GM18951 (cell line): ENCODE data around the gene ZNF423.

Source experiments
- POLR2A ChIP-seq: IDR thresholded peaks from 4 replicates; pipeline ENCODE4 v1.6.1; 2011; ENCODE audit warnings: mild to moderate bottlenecking; ENCODE audit not compliant: insufficient read length, insufficient read depth; ENCODE audit errors: extremely low read depth
- in situ Hi-C: fragments of 300-500 bp; cut with MboI; formaldehyde crosslinking; loops from one replicate; pipeline ENCODE4 v1.12.0; 2022; ENCODE audit warnings: low sequenced_read_pairs, mixed read lengths, inconsistent platforms; ENCODE audit not compliant: unreplicated experiment

Gene ZNF423

GRCh38 chr16:49767998-49768397 lies 87.9 kb downstream of the ZNF423 start:
- in situ Hi-C loops: no loop called here
- no peak for TF ChIP-seq POLR2A

- in situ Hi-C loops: no loop called here
- no peak for TF ChIP-seq POLR2A
Observed at GRCh38 chr16:49767414-49767813, 88.5 kb downstream of the ZNF423 start.

GRCh38 chr16:49766225-49766624 lies 89.7 kb downstream of the ZNF423 start:
- no peak for TF ChIP-seq POLR2A
- in situ Hi-C loops: no loop called here

GRCh38 chr16:49763826-49764225 lies 92.1 kb downstream of the ZNF423 start:
- no peak for TF ChIP-seq POLR2A

GRCh38 chr16:49760815-49761214 lies 95.1 kb downstream of the ZNF423 start:
- TF ChIP-seq POLR2A: no peak
- in situ Hi-C loops: no loop called here

More at GRCh38 chr16:49763826-49764225, 92.1 kb downstream of the ZNF423 start:
- in situ Hi-C loops: no loop called here

GRCh38 chr16:49757559-49758069 lies 98.3 kb downstream of the ZNF423 start:
- TF ChIP-seq POLR2A: no peak
- in situ Hi-C loops: no loop called here

GRCh38 chr16:49756775-49757558 lies 98.9 kb downstream of the ZNF423 start:
- no peak for TF ChIP-seq POLR2A
- in situ Hi-C loops: no loop called here

GRCh38 chr16:49755716-49756505 lies 100.0 kb downstream of the ZNF423 start:
- in situ Hi-C loops: no loop called here

GRCh38 chr16:49755313-49755620 lies 100.6 kb downstream of the ZNF423 start:
- in situ Hi-C loops: no loop called here
- no peak for TF ChIP-seq POLR2A

More at GRCh38 chr16:49755716-49756505, 100.0 kb downstream of the ZNF423 start:
- no peak for TF ChIP-seq POLR2A

- in situ Hi-C loops: no loop called here
- TF ChIP-seq POLR2A: no peak
Observed at GRCh38 chr16:49754495-49755312, 101.2 kb downstream of the ZNF423 start.

GRCh38 chr16:49750341-49751000 lies 105.4 kb downstream of the ZNF423 start:
- no peak for TF ChIP-seq POLR2A

GRCh38 chr16:49749816-49750215 lies 106.1 kb downstream of the ZNF423 start:
- no peak for TF ChIP-seq POLR2A
- in situ Hi-C loops: no loop called here

More at GRCh38 chr16:49750341-49751000, 105.4 kb downstream of the ZNF423 start:
- in situ Hi-C loops: no loop called here

GRCh38 chr16:49748322-49748721 lies 107.6 kb downstream of the ZNF423 start:
- TF ChIP-seq POLR2A: no peak
- in situ Hi-C loops: no loop called here

- TF ChIP-seq POLR2A: no peak
- in situ Hi-C loops: no loop called here
Observed at GRCh38 chr16:49747654-49748053, 108.3 kb downstream of the ZNF423 start.
